ENCODE data around the gene MAGEA8.
"Not testable (repeated sequence)": the region's sequence is repeated elsewhere in the genome, so short reads cannot be mapped to it uniquely, and the experiment has no call there.

The MAGEA8 gene

DNA sequence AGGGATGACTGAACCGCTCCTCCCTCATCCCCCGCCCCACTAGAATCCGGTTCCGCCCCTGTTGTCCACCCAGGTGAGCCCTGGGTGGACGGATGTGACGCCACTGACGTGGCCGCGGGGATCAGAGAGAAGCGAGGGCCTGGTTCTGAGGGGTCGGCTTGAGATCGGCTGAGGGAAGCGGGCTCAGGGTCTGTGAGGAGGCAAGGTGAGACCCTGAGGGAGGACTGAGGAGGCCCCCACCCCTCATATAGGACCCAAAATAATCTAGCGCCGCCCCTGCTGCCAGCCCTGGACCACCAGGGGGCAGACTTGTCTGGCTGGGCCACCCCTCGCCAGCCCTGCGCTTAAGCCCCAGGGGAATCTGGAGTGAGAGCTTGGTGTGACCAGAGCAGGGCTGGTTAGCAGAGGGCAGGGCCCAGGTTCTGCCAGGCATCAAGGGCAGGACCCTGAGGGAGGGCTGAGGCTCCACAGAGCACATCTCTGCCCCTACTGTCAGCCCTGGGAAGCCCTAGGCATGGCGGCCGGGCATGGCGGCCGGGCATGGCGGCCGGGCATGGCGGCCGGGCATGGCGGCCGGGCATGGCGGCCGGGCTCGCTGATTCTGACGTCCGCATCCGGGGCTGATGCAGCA is at the start of gene MAGEA8:
MAGEA8 (plus strand) TSS at position 103 of the 631 bp plus-strand sequence. CDS start 3,090 bp downstream, outside the sequence.
- no peak for DNase-seq

- no peak for DNase-seq
These were observed 49.5 kb upstream of the MAGEA8 start for GRCh38 chrX:149831473-149831872.

DNA sequence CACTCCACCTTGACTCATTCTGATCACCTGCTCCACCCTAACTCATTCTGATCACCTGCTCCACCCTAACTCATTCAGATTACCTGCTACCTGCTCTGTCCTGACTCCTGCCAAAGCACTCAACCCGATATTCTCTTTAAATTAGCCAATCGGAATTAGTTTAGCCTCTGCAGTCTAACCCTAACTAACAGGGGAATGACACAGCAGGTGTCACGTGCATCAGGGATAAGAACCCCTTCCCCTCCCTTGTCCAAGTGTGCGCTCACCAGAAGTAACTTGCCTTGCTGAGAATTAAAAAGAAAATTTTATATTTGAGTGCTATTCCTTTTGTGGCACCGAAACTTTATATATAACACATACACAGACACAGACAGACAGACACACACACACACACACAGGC is 44.3 kb upstream of the MAGEA8 start:
- not testable (repeated sequence) for DNase-seq

GRCh38 chrX:149837167-149837566 is 43.8 kb upstream of the MAGEA8 start:
- DNase-seq: no peak

GRCh38 chrX:149837639-149838038 is 43.3 kb upstream of the MAGEA8 start:
- DNase-seq: no peak

GRCh38 chrX:149841929-149842328 is 39.1 kb upstream of the MAGEA8 start:
- DNase-seq: no peak

DNA sequence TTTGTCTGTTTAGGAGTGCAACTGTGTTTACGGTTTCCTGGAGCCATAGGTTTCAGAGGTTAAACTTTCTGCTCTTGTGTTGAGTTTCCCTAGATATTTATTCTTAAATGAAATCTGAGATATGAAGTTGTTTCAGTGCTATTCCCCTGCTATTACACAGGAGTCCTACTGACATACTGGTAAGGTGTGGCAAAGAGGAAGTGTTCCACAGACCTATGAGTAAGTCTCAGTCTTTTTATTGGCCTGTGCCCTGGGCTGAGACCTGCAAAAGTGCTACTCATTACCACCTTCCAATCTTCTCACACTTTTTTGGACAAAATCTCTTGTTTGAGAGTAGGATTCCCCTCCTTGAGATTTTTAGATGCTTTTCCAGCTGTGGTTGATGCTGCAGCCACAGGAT is 35.6 kb upstream of the MAGEA8 start:
- DNase-seq: no peak

- no peak for DNase-seq
These were observed 34.2 kb upstream of the MAGEA8 start for GRCh38 chrX:149846789-149847188.

GRCh38 chrX:149848855-149849254 is 32.1 kb upstream of the MAGEA8 start:
- no peak for DNase-seq

GRCh38 chrX:149849787-149850186 is 31.2 kb upstream of the MAGEA8 start:
- no peak for DNase-seq

DNA sequence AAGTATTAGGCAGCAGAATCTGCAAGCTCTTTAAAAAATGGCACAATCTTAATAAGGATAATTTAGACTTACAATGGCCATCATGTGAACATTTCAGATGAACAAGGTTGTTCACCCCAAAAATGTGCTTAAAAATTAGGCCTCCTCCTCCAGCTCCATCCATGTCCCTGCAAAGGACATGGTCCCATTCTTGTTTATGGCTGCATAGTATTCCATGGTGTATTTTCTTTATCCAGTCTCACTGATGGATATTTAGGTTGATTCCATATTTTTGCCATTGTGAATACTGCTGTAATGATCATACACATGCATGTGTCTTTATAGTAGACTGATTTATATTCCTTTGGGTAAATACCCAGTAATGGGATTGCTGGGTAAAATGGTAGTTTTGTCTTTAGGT is 29.1 kb upstream of the MAGEA8 start:
- no peak for DNase-seq

- DNase-seq: no peak
These were observed 27.1 kb upstream of the MAGEA8 start for GRCh38 chrX:149853925-149854324.

- no peak for DNase-seq
These were observed 22.4 kb upstream of the MAGEA8 start for GRCh38 chrX:149858592-149858991.

DNA sequence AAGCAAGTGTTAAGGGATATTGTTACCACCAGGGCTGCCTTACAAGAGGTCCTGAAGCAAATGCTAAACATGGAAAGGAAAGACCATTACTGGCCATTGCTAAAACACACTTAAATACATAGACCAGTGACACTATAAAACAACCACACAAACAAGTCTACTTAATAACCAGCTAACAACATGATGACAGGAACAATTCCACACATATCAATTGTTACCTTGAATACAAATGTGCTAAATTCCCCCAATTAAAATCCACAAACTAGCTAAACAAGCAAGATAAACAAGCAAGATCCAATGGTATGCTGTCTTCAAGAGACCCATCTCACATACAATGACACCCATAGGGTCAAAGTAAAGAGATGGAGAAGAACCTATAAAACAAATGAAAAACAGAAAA is 20.5 kb upstream of the MAGEA8 start:
- no peak for DNase-seq

DNA sequence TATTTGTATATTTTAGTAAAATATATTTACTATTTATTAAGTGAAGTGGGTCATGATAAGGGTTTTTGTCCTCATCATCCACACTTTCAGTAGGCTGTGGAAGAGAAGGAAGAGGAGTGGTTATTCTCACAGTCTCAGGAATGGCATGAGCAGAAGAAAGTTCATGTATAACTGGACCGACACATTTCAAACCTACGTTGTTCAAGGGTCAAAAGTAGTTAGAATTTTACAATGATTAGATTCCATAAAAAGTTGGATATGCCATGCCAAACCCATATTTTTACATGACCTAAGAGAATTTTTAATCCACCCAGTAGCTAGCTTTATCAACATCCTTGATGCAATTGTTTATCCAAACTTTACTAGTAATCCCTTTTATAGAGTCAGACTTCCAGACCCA is 15.6 kb upstream of the MAGEA8 start:
- DNase-seq: no peak

GRCh38 chrX:149867488-149867887 is 13.5 kb upstream of the MAGEA8 start:
- DNase-seq: no peak

GRCh38 chrX:149870840-149871239 is 10.1 kb upstream of the MAGEA8 start:
- DNase-seq: no peak

- DNase-seq: no peak
These were observed 9.6 kb upstream of the MAGEA8 start for GRCh38 chrX:149871433-149871832.

GRCh38 chrX:149871940-149872339 is 9.0 kb upstream of the MAGEA8 start:
- DNase-seq: no peak

GRCh38 chrX:149877157-149877556 is 3.8 kb upstream of the MAGEA8 start:
- no peak for DNase-seq

GRCh38 chrX:149877636-149878035 is 3.3 kb upstream of the MAGEA8 start:
- DNase-seq: no peak

DNA sequence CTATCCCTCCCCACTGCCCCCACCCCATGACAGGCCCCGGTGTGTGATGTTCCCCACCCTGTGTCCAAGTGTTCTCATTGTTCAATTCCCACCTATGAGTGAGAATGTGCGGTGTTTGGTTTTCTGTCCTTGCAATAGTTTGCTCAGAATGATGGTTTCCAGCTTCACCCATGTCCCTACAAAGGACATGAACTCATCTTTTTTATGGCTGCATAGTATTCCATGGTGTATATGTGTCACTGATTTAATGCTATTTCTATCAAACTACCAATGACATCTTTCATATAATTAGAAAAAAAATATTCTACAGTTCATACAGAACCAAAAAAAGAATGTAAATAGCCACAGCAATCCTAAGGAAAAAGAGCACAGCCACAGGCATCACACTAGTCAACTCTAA is 9.8 kb downstream of the MAGEA8 start:
- not testable (repeated sequence) for DNase-seq

DNA sequence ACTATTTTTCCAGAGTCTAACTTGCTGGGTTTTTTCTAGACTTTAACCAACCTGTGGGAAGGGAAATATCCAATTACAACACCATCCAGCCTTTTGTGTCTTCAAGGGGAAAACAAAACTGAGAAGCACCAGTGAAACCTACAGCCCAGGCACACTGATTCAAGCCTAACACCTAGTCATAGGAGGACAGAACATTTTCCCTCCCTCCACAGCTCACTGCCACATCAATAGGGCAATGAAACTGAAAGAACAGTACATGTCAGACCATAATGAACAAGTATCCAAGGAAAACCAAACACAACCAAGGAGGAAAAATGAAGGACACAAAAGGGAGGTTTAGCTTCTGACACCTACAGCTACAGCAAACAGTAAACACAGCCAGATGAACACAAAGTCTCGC is 17.6 kb downstream of the MAGEA8 start:
- DNase-seq: no peak

DNA sequence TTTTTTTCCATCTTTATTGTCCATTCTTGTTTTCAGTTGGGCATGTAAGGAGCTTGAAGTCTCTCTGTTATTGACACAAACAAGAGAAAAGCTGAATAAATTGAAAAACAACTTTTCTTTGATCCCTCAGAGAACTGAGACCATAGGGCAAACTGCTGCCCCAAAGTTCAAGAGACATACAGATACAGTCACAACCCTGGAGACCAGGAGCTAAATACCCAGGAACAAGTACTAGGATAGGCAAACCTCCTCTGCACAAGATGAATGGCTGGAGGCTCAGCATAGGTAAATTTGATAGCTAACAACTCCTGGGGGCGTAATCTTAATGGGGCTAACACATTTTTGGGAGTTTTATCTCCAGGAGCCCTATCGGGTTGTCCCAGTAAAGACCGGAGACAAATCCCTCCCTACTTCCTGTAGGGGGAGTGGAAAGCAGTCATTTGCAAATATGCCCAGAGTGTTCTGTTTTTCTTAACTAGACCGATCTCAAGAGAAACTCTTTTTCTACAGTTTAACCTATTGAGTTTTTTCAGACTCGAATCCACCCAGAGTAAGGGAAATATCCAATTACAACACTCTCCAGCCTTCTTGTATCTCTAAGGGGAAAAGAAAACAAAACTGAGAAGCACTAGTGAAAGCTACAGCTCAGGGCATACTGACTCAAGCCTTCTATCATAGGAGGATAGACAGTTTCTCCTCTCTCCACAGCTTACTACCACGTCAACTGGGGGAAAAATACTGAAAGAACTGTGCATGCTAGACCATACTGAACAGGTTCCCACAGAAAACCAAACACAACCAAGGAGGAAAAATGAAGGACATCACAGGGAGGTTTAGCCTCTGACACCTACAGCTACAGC is 23.1 kb downstream of the MAGEA8 start:
- DNase-seq: no peak

GRCh38 chrX:149908308-149908707 is 27.3 kb downstream of the MAGEA8 start:
- no peak for DNase-seq
